C4-2B (cell line): ENCODE data around the gene NHS.

ENCODE experiments used
- H3K27ac ChIP-seq: fragments of 450-650 bp; 2 replicates; pipeline ENCODE4 v1.5.1; 2017
- CTCF ChIP-seq: fragments of 450-650 bp; conservative IDR thresholded peaks from 2 replicates; pipeline ENCODE4 v1.5.1; 2017; ENCODE audit warnings: mild to moderate bottlenecking
- ZFX ChIP-seq: fragments of 450-650 bp; IDR thresholded peaks from 2 replicates; pipeline ENCODE4 v1.6.1; 2017

The NHS gene

GRCh38 chrX:17544821-17545220, 169.8 kb downstream of the NHS start:
- H3K27ac ChIP-seq: no peak overlapping the region
- TF ChIP-seq ZFX (no peak), CTCF (no peak)

GRCh38 chrX:17546356-17546755, 171.4 kb downstream of the NHS start:
- TF ChIP-seq CTCF (no peak), ZFX (no peak)
- H3K27ac ChIP-seq: no peak overlapping the region

GRCh38 chrX:17547658-17548057, 172.7 kb downstream of the NHS start:
- TF ChIP-seq CTCF: no peak
- no peak for TF ChIP-seq ZFX
- H3K27ac ChIP-seq: no peak overlapping the region

- no peak for TF ChIP-seq CTCF
- no peak for TF ChIP-seq ZFX
- H3K27ac ChIP-seq: no peak overlapping the region
Observed at GRCh38 chrX:17549107-17549651, 174.2 kb downstream of the NHS start.

GRCh38 chrX:17550011-17550410, 175.0 kb downstream of the NHS start:
- TF ChIP-seq CTCF (no peak), ZFX (no peak)

GRCh38 chrX:17552044-17552650, 177.1 kb downstream of the NHS start:
- TF ChIP-seq CTCF: no peak
- TF ChIP-seq ZFX: no peak
- no peak overlapping the region for H3K27ac ChIP-seq

More at GRCh38 chrX:17550011-17550410, 175.0 kb downstream of the NHS start:
- no peak overlapping the region for H3K27ac ChIP-seq

- TF ChIP-seq CTCF (no peak), ZFX (no peak)
- H3K27ac ChIP-seq: peak overlapping the region; percentile 22; the same call in 1 of the 2 replicates
Observed at GRCh38 chrX:17553469-17553868, 178.5 kb downstream of the NHS start.
